Spinal cord (tissue), 10 donors: Measurements from ENCODE around the gene VGLL1. TPM values are rescaled to one million over a fixed set of nuclear protein-coding genes. Genes with fewer than 3 reads are reported as not detected.
A peak's percentile ranks its signal among the peaks of the same experiment; 100 is the strongest.

ENCODE experiments used
- DNase-seq, 6 donors: peaks; one replicate each; pipeline versions ENCODE4 v3.0.0 to v3.0.0-alpha.2; 2013 to 2015; ENCODE audit warnings: low spot score in 6 of 6, low read depth in 4 of 6
- H3K27ac ChIP-seq: one replicate; pipeline ENCODE4 v1.5.1; 2013; ENCODE audit warnings: low read depth, low read length, control low read depth
- H3K27me3 ChIP-seq: one replicate; pipeline ENCODE4 v1.6.1; 2013; ENCODE audit warnings: low read length; ENCODE audit not compliant: control insufficient read depth, insufficient read depth
- H3K36me3 ChIP-seq: one replicate; pipeline ENCODE4 v1.6.1; 2013; ENCODE audit warnings: low read length; ENCODE audit not compliant: control insufficient read depth, insufficient read depth
- H3K4me1 ChIP-seq: one replicate; pipeline ENCODE4 v1.6.1; 2013; ENCODE audit warnings: low read length; ENCODE audit not compliant: control insufficient read depth, insufficient read depth
- H3K4me3 ChIP-seq: one replicate; pipeline ENCODE4 v1.5.1; 2013; ENCODE audit warnings: low read depth, low read length, control low read depth
- H3K9me3 ChIP-seq: one replicate; pipeline ENCODE4 v1.6.1; 2013; ENCODE audit warnings: low read length; ENCODE audit not compliant: control insufficient read depth, insufficient read depth
- WGBS: methylation state at CpG from one replicate; pipeline ENCODE4 v1.1.5; 2013; ENCODE audit warnings: missing lambda C conversion rate; ENCODE audit not compliant: insufficient coverage; 5-methylcytosine and 5-hydroxymethylcytosine counted together
- polyA plus RNA-seq, 2 donors: library from polyadenylated mRNA; unstranded; fragments of 120-200 nt; gene quantifications; one replicate each; pipeline ENCODE4 v1.2.1, GENCODE V29; 2013; ENCODE audit not compliant: insufficient read length in 2 of 2
- total RNA-seq, 2 donors: library from RNA; depleted of rRNA in 1 of 2; stranded (reverse); fragments of 120-200 nt in 1 of 2; fragments of >200 nt in 1 of 2; gene quantifications; one replicate each; pipeline versions ENCODE4 v1.2.3 to v1.2.4, GENCODE V29; 2013 to 2014
- donor health status: healthy.

The VGLL1 gene
- total and polyA plus RNA-seq, 4 donors = not detected

DNA sequence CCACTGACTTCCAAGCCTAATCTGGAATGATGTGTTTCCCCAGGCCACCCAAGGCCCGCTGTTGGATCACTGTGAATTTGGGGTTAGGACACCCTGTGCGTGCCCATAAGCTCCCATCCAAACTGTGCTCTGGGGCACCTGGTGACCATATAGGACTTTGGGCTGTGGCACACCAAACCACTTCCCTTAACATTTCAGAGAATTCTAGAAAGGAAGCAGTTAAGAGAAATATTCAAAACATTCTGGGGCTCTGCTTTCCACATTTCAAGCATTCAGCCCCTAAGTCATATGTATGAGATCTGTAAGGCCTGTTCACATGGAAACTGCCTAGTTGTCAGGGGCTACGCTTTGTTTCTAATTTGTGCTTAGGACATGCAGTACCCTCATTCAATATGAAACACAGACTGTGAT lies 14.4 kb downstream of the VGLL1 start:
- no peaks in the 10 kb centered on the region for H3K36me3 ChIP-seq
- H3K27ac ChIP-seq = no peak overlapping the region
- no peak overlapping the region for H3K4me3 ChIP-seq
- H3K9me3 ChIP-seq = no peaks in the 10 kb centered on the region
- WGBS = 88% methylated on average over 2 of the region's 3 CpGs
- peaks cover 11% of the 10 kb centered on the region for H3K27me3 ChIP-seq
- no peaks in the 10 kb centered on the region for H3K4me1 ChIP-seq
- DNase-seq = peak in 1 of 6 donors; percentile 39

- H3K4me3 ChIP-seq = no peak overlapping the region
- peak in 2 of 6 donors; percentile 49 to 58 for DNase-seq
- H3K27me3 ChIP-seq = peaks cover 4% of the 10 kb centered on the region
- no peaks in the 10 kb centered on the region for H3K4me1 ChIP-seq
- H3K36me3 ChIP-seq = no peaks in the 10 kb centered on the region
- H3K9me3 ChIP-seq = no peaks in the 10 kb centered on the region
- no peak overlapping the region for H3K27ac ChIP-seq
- 59% methylated on average over 5 of the region's 5 CpGs for WGBS
Observed at GRCh38 chrX:136549226-136549625, 17.2 kb downstream of the VGLL1 start.

DNA sequence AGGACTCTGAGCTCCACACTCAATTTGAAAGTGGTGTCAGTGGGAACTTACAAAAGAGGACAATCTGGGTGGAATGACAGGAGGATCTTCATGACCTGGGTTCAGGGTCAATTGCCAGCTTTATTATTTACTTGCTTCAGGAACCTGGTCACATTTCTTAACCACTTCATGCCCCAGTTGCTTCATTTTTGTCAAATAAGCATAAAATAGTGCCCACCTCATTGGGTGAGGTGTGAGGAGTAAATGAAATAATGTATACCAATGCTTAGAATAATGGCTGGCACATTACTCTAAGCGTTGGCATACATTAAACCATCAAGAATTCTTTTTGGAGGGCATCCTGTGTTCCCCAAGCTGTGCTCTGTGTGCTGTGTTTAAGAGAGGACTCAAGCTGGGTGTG lies 19.4 kb downstream of the VGLL1 start:
- no peak for DNase-seq
- Histone ChIP-seq H3K36me3 (no peaks in the 10 kb centered on the region), H3K4me3 (no peak overlapping the region), H3K9me3 (no peaks in the 10 kb centered on the region), H3K4me1 (no peaks in the 10 kb centered on the region), H3K27me3 (no peaks in the 10 kb centered on the region), H3K27ac (no peak overlapping the region)
- no CpG with 5 or more reads among the region's 1 CpG for WGBS

DNA sequence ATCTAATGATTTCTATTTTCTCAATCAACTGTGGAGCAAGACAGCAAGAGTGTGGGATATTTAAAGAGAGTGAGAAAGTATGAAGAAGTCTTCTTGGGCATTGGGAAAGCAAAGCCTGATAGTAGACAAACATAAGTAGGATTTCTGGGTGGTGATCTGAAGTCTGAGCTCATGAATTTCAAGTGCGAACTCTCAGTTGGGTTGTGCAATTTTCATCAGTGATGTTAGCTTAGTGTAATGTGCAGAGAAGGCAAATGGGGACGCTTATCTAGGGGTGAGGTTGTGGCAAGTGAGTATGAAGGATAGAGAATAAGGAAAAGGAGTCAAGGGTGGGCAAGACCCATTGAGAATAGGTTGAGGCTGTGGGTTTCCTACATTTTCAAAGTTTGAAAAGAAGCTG lies 23.7 kb downstream of the VGLL1 start:
- no peak for DNase-seq

DNA sequence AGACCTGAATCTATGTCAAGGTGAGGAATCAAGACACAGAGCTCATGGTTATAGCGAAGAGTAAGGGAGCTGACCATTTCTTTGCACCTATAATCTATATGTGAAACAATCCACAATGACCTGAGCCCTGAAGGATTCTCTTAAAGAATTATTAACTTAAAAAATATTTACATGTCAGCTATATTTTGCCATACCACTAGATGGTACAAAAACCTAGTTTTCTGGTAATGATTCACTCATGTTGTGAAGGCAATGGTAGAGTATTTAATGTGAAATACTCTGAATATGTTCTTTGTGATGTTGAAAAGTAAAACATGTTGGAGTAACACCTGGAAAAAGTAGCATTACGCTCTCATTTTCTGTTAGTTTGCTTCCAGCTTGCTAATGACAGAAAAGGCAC lies 40.0 kb downstream of the VGLL1 start:
- no peaks in the 10 kb centered on the region for H3K36me3 ChIP-seq
- H3K4me3 ChIP-seq = no peak overlapping the region
- H3K9me3 ChIP-seq = no peaks in the 10 kb centered on the region
- no peak for DNase-seq
- H3K4me1 ChIP-seq = no peaks in the 10 kb centered on the region
- no peak overlapping the region for H3K27ac ChIP-seq
- WGBS = 80% methylated on average over 1 of the region's 2 CpGs
- H3K27me3 ChIP-seq = no peaks in the 10 kb centered on the region

More for the DNA sequence above, 23.7 kb downstream of the VGLL1 start:
- WGBS = 69% methylated on average over 2 of the region's 2 CpGs
- H3K9me3 ChIP-seq = no peaks in the 10 kb centered on the region
- H3K36me3 ChIP-seq = no peaks in the 10 kb centered on the region
- no peaks in the 10 kb centered on the region for H3K4me1 ChIP-seq
- no peak overlapping the region for H3K27ac ChIP-seq
- no peak overlapping the region for H3K4me3 ChIP-seq
- no peaks in the 10 kb centered on the region for H3K27me3 ChIP-seq

DNA sequence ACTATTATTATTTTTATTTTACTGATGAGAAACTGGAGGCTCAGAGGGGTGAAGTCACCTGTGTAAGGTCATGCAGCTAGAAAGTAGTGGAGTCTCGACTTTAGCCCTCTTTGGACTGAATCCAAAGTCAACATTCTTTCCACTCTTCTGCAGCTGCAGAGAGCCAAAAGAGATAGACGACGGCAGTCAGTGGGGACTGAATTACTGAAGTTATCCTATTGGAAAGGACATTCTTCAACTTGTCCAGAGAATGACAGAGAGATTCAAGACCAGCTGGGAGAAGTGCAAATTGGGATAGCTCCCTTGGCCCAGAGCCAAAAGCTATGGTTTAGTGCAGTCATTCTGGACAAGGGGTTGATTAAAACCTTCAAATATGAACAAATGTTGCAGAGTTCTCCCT lies 42.5 kb downstream of the VGLL1 start:
- WGBS = 39% methylated on average over 2 of the region's 3 CpGs
- H3K4me1 ChIP-seq = no peaks in the 10 kb centered on the region
- H3K36me3 ChIP-seq = no peaks in the 10 kb centered on the region
- no peak for DNase-seq
- no peaks in the 10 kb centered on the region for H3K27me3 ChIP-seq
- no peak overlapping the region for H3K27ac ChIP-seq
- no peaks in the 10 kb centered on the region for H3K9me3 ChIP-seq
- H3K4me3 ChIP-seq = no peak overlapping the region

DNA sequence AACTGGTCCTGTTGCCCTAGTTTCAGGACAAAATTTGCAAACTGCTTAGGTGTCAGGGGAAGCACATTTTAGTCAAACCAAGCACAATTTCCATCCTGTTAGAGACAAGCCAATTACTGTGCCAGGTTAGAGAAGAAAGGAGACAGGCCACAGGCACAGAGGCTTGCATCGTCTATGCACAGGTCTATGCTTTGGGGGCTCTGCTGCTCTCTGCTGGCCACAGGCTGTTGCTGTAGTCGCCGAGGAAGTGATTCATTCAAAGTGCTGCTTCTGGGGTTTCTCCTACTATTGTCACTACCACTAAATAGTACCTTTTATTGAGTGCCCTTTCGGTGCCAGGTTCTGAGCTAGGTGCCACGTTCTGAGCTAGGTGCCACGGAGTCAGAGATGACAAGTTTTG lies 45.5 kb downstream of the VGLL1 start:
- Histone ChIP-seq H3K9me3 (no peaks in the 10 kb centered on the region), H3K27ac (no peak overlapping the region), H3K4me1 (no peaks in the 10 kb centered on the region), H3K4me3 (no peak overlapping the region), H3K27me3 (no peaks in the 10 kb centered on the region), H3K36me3 (no peaks in the 10 kb centered on the region)
- 0% methylated on average over 3 of the region's 6 CpGs for WGBS
- peak in 3 of 6 donors; percentile 13 to 73 (median 68) for DNase-seq

DNA sequence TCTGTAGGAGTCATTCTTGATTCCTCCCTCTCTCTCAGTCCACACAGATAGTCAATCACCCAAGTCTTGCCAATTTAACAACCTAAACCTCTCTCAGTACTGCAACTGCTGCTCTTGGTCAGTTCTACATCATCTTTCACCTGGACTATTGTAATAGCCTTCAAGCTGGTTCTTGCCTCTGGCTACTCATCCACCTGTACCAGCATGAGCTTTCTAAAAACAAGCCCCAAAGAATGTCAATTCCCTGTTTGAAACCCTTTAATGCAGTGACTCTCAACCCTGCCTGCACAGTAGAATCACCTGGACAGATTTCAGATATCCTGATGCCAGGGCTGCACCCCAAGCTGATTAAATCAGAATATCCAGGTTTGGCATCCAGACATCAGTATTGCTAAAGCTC lies 48.3 kb downstream of the VGLL1 start:
- Histone ChIP-seq H3K27ac (no peak overlapping the region), H3K9me3 (no peaks in the 10 kb centered on the region), H3K36me3 (no peaks in the 10 kb centered on the region), H3K4me1 (no peaks in the 10 kb centered on the region), H3K4me3 (no peak overlapping the region), H3K27me3 (no peaks in the 10 kb centered on the region)
- no peak for DNase-seq

- no peaks in the 10 kb centered on the region for H3K9me3 ChIP-seq
Observed at GRCh38 chrX:136582624-136583023, 50.6 kb downstream of the VGLL1 start.

GRCh38 chrX:136584545-136584944 lies 52.5 kb downstream of the VGLL1 start:
- WGBS = 91% methylated on average over 1 of the region's 4 CpGs
- H3K27ac ChIP-seq = no peak overlapping the region
- H3K4me3 ChIP-seq = no peak overlapping the region
- H3K27me3 ChIP-seq = no peaks in the 10 kb centered on the region
- no peaks in the 10 kb centered on the region for H3K4me1 ChIP-seq
- no peaks in the 10 kb centered on the region for H3K36me3 ChIP-seq
- no peaks in the 10 kb centered on the region for H3K9me3 ChIP-seq
- DNase-seq = no peak

More at GRCh38 chrX:136582624-136583023, 50.6 kb downstream of the VGLL1 start:
- no peak for DNase-seq
- WGBS = no CpG with 5 or more reads among the region's 3 CpGs
- Histone ChIP-seq H3K4me1 (no peaks in the 10 kb centered on the region), H3K36me3 (no peaks in the 10 kb centered on the region), H3K27ac (no peak overlapping the region), H3K4me3 (no peak overlapping the region), H3K27me3 (no peaks in the 10 kb centered on the region)
